RWPE2 (cell line): ENCODE measurements around the gene SHROOM2.

Experiments used
- ATAC-seq: fragments of 200-7000 bp; cut with Tn5 transposase; 3 replicates; pipeline ENCODE4 v1.9.1; 2021; ENCODE audit warnings: low read depth
- DNase-seq: peaks from one replicate; pipeline ENCODE4 v3.0.0-alpha.2; 2020; ENCODE audit warnings: low spot score
- H3K27ac ChIP-seq: fragments of 450-650 bp; 2 replicates; pipeline ENCODE4 v1.5.1; 2017; ENCODE audit warnings: mild to moderate bottlenecking; ENCODE audit not compliant: poor library complexity, severe bottlenecking
- H3K27me3 ChIP-seq: fragments of 250-450 bp; sonication (Bioruptor Pico); 2 replicates; pipeline ENCODE4 v1.5.1; 2021; ENCODE audit warnings: mild to moderate bottlenecking, moderate library complexity; ENCODE audit not compliant: insufficient read depth, poor library complexity, severe bottlenecking
- H3K36me3 ChIP-seq: fragments of 250-450 bp; sonication (Bioruptor Pico); 2 replicates; pipeline ENCODE4 v1.5.1; 2020; ENCODE audit warnings: low read depth, mild to moderate bottlenecking, moderate library complexity
- H3K4me1 ChIP-seq: fragments of 250-450 bp; sonication (Bioruptor Pico); 2 replicates; pipeline ENCODE4 v1.5.1; 2021; ENCODE audit warnings: mild to moderate bottlenecking, moderate library complexity; ENCODE audit not compliant: insufficient read depth, poor library complexity, severe bottlenecking
- H3K4me3 ChIP-seq: fragments of 250-450 bp; sonication (Bioruptor Pico); 2 replicates; pipeline ENCODE4 v1.5.1; 2021; ENCODE audit warnings: mild to moderate bottlenecking, moderate library complexity; ENCODE audit not compliant: severe bottlenecking
- H3K9me3 ChIP-seq: fragments of 250-450 bp; sonication (Bioruptor Pico); 2 replicates; pipeline ENCODE4 v1.5.1; 2021; ENCODE audit warnings: mild to moderate bottlenecking, moderate library complexity; ENCODE audit not compliant: severe bottlenecking
- TF ChIP-seq, protein P1 (sequence below): fragments of 450-650 bp; IDR thresholded peaks from one replicate; pipeline ENCODE4 v1.5.1; 2017; ENCODE audit warnings: mild to moderate bottlenecking, moderate library complexity; ENCODE audit not compliant: poor library complexity, severe bottlenecking

SHROOM2 gene

DNA sequence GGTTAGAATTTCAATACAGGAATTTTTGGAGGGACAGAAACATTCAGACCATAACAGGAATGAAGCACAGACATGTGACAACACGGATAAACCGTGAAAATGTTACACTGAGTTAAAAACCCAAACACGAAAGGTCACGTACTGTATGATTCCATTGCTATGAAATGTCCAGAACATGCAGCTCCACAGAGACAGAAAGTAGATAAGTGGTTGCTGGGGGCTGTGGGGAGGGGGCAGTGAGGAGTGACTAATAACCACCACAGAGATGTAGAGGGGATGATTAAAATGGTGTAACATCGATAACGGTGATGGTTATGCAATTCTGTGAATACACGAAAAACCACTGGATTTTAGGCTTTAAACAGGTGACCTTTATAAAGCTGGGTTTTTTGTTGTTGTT lies 28.9 kb upstream of the SHROOM2 start:
- DNase-seq: no peak
- Histone ChIP-seq H3K27me3 (no peaks in the 10 kb centered on the region), H3K27ac (no peak overlapping the region), H3K9me3 (no peaks in the 10 kb centered on the region), H3K4me1 (no peaks in the 10 kb centered on the region), H3K4me3 (no peak overlapping the region), H3K36me3 (no peaks in the 10 kb centered on the region)
- TF ChIP-seq, protein P1, sequence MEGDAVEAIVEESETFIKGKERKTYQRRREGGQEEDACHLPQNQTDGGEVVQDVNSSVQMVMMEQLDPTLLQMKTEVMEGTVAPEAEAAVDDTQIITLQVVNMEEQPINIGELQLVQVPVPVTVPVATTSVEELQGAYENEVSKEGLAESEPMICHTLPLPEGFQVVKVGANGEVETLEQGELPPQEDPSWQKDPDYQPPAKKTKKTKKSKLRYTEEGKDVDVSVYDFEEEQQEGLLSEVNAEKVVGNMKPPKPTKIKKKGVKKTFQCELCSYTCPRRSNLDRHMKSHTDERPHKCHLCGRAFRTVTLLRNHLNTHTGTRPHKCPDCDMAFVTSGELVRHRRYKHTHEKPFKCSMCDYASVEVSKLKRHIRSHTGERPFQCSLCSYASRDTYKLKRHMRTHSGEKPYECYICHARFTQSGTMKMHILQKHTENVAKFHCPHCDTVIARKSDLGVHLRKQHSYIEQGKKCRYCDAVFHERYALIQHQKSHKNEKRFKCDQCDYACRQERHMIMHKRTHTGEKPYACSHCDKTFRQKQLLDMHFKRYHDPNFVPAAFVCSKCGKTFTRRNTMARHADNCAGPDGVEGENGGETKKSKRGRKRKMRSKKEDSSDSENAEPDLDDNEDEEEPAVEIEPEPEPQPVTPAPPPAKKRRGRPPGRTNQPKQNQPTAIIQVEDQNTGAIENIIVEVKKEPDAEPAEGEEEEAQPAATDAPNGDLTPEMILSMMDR: no peak
- no peak for ATAC-seq

DNA sequence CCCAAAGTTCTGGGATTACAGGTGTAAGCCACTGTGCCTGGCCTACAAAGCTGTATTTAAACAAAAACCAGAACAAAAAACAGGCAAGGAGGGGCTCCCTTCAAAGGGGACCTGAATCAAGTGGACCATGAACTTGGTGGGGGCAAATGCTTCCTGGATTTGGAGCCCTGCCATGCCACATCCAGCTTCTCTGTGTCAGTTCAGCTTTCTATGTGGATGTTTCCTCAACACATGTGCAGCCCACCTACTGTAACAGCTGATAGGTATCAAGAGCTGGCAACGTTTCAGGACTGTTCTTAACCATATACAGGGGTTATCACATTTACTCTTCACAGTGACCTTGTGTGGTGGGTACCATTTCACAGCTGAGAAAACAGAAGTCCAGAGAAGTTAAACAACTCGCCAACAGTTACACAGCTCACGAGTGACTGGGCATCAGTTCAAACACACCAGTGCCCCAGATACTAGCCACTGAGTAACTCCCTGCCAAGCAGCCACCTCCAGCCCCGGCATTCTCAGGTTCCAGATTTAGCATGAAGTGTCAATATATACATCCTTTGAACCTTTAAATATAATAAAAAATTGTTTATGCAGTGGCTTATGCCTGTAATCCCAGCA lies 28.1 kb upstream of the SHROOM2 start:
- ATAC-seq (no peak), DNase-seq (no peak)
- H3K27me3 ChIP-seq: no peaks in the 10 kb centered on the region
- no peak overlapping the region for H3K27ac ChIP-seq
- H3K4me1 ChIP-seq: no peaks in the 10 kb centered on the region
- TF ChIP-seq, protein P1: no peak
- H3K9me3 ChIP-seq: no peaks in the 10 kb centered on the region
- no peaks in the 10 kb centered on the region for H3K36me3 ChIP-seq
- H3K4me3 ChIP-seq: no peak overlapping the region

DNA sequence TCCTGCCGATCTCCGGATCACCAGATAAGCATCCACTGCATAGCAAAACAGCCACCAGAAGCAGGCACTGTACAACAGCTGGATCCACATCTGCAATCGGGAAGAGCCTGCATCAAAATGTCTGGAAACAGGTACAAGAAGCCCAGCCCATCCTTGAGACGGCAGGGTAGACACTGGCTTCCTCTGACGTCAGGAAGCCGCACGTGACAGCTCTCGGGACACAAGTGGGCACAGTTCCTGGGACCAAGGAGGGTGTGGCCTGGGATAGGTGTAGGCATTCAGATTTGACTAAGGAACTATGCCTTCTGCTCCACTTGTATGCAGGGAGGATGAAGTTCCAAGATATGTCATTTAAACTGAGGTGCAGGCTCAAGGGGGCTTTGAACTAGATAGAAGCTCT lies 26.9 kb upstream of the SHROOM2 start:
- Histone ChIP-seq H3K4me3 (no peak overlapping the region), H3K27ac (no peak overlapping the region), H3K9me3 (no peaks in the 10 kb centered on the region), H3K27me3 (no peaks in the 10 kb centered on the region), H3K4me1 (no peaks in the 10 kb centered on the region), H3K36me3 (no peaks in the 10 kb centered on the region)
- TF ChIP-seq, protein P1: no peak
- no peak for ATAC-seq
- no peak for DNase-seq

DNA sequence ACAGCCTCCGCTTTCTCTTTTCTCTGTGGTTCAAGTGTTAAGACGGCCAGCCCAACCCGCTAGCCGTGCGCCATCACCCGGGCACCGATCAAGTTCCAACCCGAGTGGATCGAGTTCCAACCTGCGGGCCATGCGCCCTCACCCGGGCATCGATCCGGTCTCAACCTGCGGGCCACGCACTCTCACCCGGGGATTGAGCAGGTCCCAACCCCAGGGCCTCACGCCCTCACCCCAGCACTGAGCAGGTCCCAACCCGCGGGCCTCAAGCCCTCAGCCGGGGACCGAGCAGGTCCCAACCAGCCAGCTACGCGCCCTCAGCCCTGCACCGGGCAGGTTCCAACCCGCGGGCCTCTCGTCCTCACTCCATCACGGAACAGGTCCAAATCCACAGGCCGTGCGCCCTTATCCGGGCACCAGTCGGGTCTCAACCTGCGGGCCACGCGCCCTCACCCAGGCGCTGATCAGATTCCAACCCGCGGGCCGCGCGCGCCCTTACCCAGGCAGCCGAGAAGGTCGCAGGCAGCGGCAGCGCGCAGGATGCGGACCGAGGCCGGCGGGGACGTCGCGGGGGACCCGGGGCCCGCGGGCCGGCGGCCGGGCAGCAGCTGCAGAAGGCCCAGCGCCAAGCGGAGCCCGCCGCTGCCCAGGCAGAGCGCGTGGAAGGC lies 21.0 kb upstream of the SHROOM2 start:
- H3K27me3 ChIP-seq: no peaks in the 10 kb centered on the region
- TF ChIP-seq, protein P1: no peak
- DNase-seq (no peak), ATAC-seq (no peak)
- H3K9me3 ChIP-seq: no peaks in the 10 kb centered on the region
- H3K27ac ChIP-seq: no peak overlapping the region
- no peaks in the 10 kb centered on the region for H3K4me1 ChIP-seq
- no peak overlapping the region for H3K4me3 ChIP-seq
- no peaks in the 10 kb centered on the region for H3K36me3 ChIP-seq

DNA sequence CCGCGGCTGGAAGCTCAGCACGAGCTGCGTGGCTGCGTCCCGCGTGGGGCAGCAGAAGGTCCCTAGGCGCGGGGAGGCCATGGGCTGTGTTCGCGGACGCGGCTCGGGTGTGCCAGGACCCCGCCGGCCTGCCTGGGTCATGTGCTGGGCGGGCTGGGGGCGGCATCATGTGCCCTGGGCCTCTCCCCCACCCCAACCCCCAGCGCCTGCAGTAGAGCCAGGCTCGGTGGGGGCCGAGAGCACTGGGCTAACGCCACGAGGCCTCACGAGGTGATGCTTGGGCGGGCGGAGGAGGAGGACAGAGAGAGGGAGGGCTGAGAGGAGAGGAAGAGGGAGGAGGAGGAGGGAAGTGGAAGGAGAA lies 20.5 kb upstream of the SHROOM2 start, which contains the start of gene GPR143:
GPR143 (minus strand) TSS at position 111 of the 361 bp plus-strand sequence; CDS start at position 81, 30 bp downstream.
- H3K9me3 ChIP-seq: no peaks in the 10 kb centered on the region
- DNase-seq: no peak
- H3K27ac ChIP-seq: no peak within 1 kb of the TSS
- no peaks in the 10 kb centered on the region for H3K4me1 ChIP-seq
- ATAC-seq: no peak
- no peak within 1 kb of the TSS for H3K4me3 ChIP-seq
- H3K36me3 ChIP-seq: no peaks in the 10 kb centered on the region
- H3K27me3 ChIP-seq: no peaks in the 10 kb centered on the region
- TF ChIP-seq, protein P1: no peak
